Right cardiac atrium (tissue), 5 donors: ENCODE measurements around the gene ADD1. TPM values are rescaled to one million over a fixed set of nuclear protein-coding genes. Genes with fewer than 3 reads are reported as not detected.

Source experiments
- ATAC-seq, 2 donors: fragments of 200-7000 bp; cut with Tn5 transposase; one replicate each; pipeline versions ENCODE4 v1.8.0 to v1.9.1; 2020; ENCODE audit warnings: moderate library complexity in 2 of 2, mild to moderate bottlenecking in 1 of 2
- DNase-seq, 3 donors: peaks; one replicate each; pipeline ENCODE4 v3.0.0-alpha.2; 2020
- H3K27ac ChIP-seq: one replicate; pipeline ENCODE4 v1.5.1; 2013; ENCODE audit warnings: mild to moderate bottlenecking, low read length, control low read depth, moderate library complexity
- H3K27me3 ChIP-seq: one replicate; pipeline ENCODE4 v1.6.1; 2013; ENCODE audit not compliant: control insufficient read depth, insufficient read depth
- H3K4me1 ChIP-seq: one replicate; pipeline ENCODE4 v1.6.1; 2013; ENCODE audit warnings: low read length; ENCODE audit not compliant: control insufficient read depth, insufficient read depth
- H3K4me3 ChIP-seq: one replicate; pipeline ENCODE4 v1.5.1; 2013; ENCODE audit warnings: low read length, control low read depth
- H3K9me3 ChIP-seq: one replicate; pipeline ENCODE4 v1.6.1; 2013; ENCODE audit warnings: low read length; ENCODE audit not compliant: control insufficient read depth
- WGBS: extraction: QIAGEN DNeasy Blood & Tissue Kit; methylation state at CpG from one replicate; pipeline ENCODE4 v1.1.7; 2013; 5-methylcytosine and 5-hydroxymethylcytosine counted together
- intact Hi-C, 4 donors: fragments of 100-400 bp; cut with DNase I; formaldehyde crosslinking; loops; one replicate each; pipeline versions ENCODE4 v1.11.0 to v1.14.0; 2022 to 2023
- polyA plus RNA-seq: library from polyadenylated mRNA; stranded (reverse); fragments of 200-250 nt; gene quantifications from one replicate; pipeline ENCODE4 v1.2.3, GENCODE V29; 2013
- total RNA-seq, 4 donors: library from RNA; stranded (reverse); fragmentation: NEBNext Ultra II Directional; extraction: Animal tissue kit (Norgen Biotek cat#: 25700); gene quantifications; one replicate each; pipeline ENCODE4 v1.2.1, GENCODE V29; 2021
- donor health status: healthy with polysubstance abuse.
- donor health status: DM: no; HTN: yes; CAD: no.
- donor health status: DM: no; HTN: no; CAD: no.
- donor health status: DM: no; HTN: yes; CAD: no; lungs with severe emphysema.
- donor health status: DM: yes; HTN: yes; CAD: no.

ADD1 gene
- total and polyA plus RNA-seq, 5 donors, result 207 to 256 (median 218) TPM

DNA sequence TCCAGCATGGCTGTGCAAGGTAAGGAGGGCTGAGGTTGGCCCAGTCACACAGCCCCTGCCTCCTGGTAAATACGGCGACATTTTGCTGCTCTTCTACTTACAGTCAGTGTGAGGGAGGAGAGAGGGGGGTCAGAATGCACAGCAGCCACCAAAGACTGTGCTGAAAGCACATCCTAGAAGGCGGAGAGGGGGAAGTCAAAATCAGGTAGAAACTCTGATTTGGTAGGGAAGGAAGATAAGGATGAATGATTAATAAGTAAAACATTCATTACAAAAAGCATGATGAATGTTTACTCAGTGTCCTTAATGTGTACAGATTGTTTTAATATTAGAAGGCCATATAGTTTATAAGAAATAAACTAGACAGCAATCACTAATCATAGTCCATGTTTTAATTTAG is 57.5 kb downstream of the ADD1 start:
- no peaks in the 10 kb centered on the region for H3K4me1 ChIP-seq
- no peak overlapping the region for H3K27ac ChIP-seq
- H3K9me3 ChIP-seq, result no peaks in the 10 kb centered on the region
- DNase-seq (no peak), ATAC-seq (no peak)
- 96% methylated on average over 3 of the region's 3 CpGs for WGBS
- H3K4me3 ChIP-seq, result no peak overlapping the region
- intact Hi-C loops, result no loop called here
- H3K27me3 ChIP-seq, result no peaks in the 10 kb centered on the region

DNA sequence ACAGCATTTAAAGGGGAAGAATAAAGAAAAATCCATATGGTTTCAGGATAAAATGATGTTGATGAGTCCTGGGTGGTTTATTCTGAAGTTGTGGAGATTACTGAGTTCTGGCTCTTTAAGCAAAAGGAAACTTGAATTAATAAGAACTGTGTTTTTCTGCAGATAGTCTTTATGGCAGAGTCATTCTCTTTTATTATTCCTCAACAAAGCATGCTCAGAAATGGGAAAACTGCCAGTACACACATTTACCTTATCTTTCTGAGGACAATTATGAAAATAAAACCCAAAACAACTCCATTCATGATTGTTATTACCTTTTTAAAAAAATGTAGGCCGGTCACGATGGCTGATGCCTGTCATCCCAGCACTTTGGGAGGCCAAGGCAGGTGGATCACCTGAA is 58.5 kb downstream of the ADD1 start:
- intact Hi-C loops, result no loop called here
- H3K9me3 ChIP-seq, result no peaks in the 10 kb centered on the region
- DNase-seq (no peak), ATAC-seq (no peak)
- no peaks in the 10 kb centered on the region for H3K27me3 ChIP-seq
- H3K4me3 ChIP-seq, result no peak overlapping the region
- WGBS, result 84% methylated on average over 2 of the region's 2 CpGs
- no peaks in the 10 kb centered on the region for H3K4me1 ChIP-seq
- H3K27ac ChIP-seq, result no peak overlapping the region

DNA sequence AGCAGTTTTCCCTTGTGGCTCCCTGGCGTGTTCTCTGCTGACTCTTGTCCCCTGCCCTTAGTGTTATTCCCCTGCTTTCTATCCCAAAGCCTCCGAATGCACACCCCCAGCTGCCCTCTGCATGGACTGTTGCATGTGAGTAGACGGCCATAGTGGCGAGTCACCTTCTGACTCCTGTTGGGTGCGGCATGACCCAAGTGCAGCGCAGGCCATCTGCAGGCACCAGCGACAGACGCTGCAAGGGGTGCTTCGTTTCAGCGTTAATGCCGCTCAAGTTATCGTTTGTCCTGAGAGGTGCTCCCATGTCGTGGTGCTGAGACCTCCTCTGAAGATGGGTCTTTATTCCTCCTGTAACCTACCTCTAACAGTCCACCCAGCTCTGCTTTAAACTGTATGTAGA is 61.9 kb downstream of the ADD1 start:
- ATAC-seq (no peak), DNase-seq (no peak)
- Histone ChIP-seq H3K4me3 (no peak overlapping the region), H3K9me3 (no peaks in the 10 kb centered on the region), H3K4me1 (no peaks in the 10 kb centered on the region), H3K27me3 (no peaks in the 10 kb centered on the region), H3K27ac (no peak overlapping the region)
- intact Hi-C loops, result no loop called here
- WGBS, result 91% methylated on average over 13 of the region's 13 CpGs

DNA sequence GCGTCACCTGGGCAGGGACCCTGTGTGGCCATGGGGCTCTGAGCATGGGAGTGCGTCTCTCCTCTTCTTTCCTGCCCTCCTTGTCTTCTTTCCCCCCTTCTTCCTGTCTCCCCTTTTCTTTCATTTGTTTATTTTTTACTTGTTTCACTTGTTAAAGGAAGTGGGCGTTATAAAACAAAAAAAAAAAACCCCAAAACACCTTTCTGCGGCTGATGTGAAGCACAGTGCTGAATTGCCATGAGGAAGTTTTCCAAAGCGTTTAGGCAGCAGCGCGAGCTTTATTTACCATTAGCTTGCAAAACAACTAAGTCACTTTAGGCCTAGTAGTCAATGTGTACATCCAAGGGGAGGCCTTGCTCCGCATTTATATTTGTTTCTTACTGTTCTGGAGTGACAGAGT is 62.6 kb downstream of the ADD1 start:
- ATAC-seq (no peak), DNase-seq (no peak)
- no peaks in the 10 kb centered on the region for H3K4me1 ChIP-seq
- no peaks in the 10 kb centered on the region for H3K9me3 ChIP-seq
- no peak overlapping the region for H3K27ac ChIP-seq
- 79% methylated on average over 8 of the region's 8 CpGs for WGBS
- intact Hi-C loops, result no loop called here
- H3K4me3 ChIP-seq, result no peak overlapping the region
- no peaks in the 10 kb centered on the region for H3K27me3 ChIP-seq

DNA sequence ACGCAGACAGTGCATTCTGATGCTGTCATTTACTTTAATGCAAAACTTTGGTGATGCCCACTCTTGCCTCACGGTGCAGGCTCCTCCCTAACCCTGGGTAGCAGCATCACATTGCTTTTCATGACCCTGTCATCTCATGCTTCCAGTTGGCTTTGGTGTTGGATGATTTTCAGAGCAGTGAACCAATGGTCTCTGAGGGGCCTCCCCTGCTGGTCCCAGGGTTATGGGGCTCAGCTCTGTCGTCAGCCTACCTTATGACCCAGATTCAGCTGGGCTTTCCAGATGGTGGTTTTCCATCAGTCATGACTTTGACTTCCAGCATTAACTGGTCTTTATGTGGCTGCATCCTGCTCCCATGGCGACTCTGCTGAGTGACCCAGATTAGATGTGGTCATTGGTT is 63.6 kb downstream of the ADD1 start:
- DNase-seq (no peak), ATAC-seq (no peak)
- no peak overlapping the region for H3K27ac ChIP-seq
- intact Hi-C loops, result no loop called here
- WGBS, result 80% methylated on average over 4 of the region's 4 CpGs
- no peaks in the 10 kb centered on the region for H3K9me3 ChIP-seq
- H3K27me3 ChIP-seq, result no peaks in the 10 kb centered on the region
- no peak overlapping the region for H3K4me3 ChIP-seq
- peaks cover 3% of the 10 kb centered on the region for H3K4me1 ChIP-seq

DNA sequence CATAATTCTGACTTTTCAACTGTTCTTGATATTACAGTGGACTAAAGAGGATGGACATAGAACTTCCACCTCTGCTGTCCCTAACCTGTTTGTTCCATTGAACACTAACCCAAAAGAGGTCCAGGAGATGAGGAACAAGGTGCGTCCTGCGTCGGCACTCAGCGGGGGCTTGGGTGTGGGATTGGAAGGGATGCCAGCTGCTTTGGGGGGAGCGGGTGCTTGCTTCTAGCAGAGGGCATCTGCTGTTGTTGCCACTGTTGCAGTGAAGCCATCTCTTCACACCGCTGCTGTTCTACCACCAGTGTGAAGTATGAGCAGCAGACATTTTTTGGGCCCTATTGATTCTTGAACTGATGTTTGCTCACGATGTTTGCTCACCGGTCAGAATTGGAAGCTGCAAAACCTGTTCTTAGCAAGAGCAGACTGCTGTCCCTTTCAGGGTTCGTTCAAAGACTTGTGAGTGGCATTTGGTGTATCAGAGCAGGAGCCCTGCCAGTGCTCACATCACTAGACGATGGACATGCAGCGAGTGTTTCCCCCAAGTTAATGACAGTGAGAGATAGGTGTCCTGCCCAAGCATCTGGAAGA is 64.2 kb downstream of the ADD1 start:
- DNase-seq (no peak), ATAC-seq (no peak)
- Histone ChIP-seq H3K27ac (no peak overlapping the region), H3K27me3 (no peaks in the 10 kb centered on the region), H3K4me3 (no peak overlapping the region), H3K4me1 (peaks cover 3% of the 10 kb centered on the region), H3K9me3 (no peaks in the 10 kb centered on the region)
- 92% methylated on average over 11 of the region's 11 CpGs for WGBS
- intact Hi-C loops, result no loop called here

DNA sequence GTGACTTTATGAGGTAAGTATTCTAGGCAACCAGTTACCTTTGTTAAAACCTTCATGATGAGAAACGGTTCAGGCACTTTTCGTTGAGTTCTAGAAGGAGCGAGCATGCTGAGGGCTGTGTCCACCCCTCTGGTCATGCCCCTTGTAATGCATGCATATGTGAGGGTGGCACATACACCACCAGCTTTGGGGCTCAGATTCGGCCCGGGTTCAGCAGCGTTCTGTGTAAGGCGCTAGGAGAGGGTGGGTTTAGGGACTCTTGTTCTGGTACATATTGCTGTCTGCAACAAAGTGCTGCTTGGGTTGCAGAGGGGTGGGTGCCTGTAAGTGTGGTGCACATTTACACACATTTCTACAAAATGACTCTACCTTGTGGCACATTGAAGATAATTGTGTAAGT is 65.0 kb downstream of the ADD1 start:
- no peak overlapping the region for H3K27ac ChIP-seq
- no peaks in the 10 kb centered on the region for H3K9me3 ChIP-seq
- DNase-seq (no peak), ATAC-seq (no peak)
- 88% methylated on average over 7 of the region's 7 CpGs for WGBS
- no peaks in the 10 kb centered on the region for H3K27me3 ChIP-seq
- H3K4me3 ChIP-seq, result no peak overlapping the region
- peaks cover 6% of the 10 kb centered on the region for H3K4me1 ChIP-seq
- intact Hi-C loops, result no loop called here

DNA sequence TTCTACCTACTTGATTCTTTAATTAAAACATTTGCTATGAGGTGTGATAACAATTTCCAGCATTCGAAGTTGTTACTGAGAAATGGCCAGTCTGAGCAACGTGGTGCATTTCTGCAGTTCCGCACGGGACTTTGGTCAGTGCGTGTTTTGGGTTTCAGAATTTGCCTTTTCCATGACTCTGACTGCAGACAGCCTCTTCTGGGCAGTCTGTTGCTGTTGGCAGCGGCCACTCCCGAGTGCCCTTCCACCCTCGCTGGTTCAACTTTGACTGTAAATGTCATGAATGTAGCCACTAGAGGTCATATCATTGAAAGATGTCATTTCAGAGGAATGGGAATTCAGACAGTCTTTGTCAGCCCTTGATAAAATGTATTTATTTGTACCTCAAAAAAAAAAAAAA is 65.9 kb downstream of the ADD1 start:
- intact Hi-C loops, result no loop called here
- ATAC-seq (no peak), DNase-seq (no peak)

DNA sequence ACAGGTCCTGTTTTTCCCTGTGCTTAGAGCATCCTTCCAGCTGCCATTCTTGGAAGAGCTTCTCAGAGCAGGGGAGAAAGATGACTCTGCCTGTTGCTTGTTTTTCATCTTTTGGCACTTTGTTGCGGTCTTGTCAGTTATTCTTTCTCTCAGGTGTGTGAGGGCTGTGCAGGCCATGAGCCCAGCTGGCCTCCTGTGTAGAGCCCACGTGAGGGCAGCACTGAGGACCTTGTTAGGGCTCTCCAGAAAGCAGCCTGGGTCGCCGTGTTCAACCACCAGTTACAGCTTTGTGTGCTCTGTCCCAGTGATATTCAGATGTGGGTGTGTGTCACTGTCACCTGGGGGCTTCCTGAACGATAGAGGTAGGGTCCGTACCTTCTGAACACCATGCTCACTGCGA is 66.8 kb downstream of the ADD1 start:
- ATAC-seq (no peak), DNase-seq (no peak)
- Histone ChIP-seq H3K4me1 (peaks cover 6% of the 10 kb centered on the region), H3K4me3 (no peak overlapping the region), H3K27me3 (no peaks in the 10 kb centered on the region), H3K9me3 (no peaks in the 10 kb centered on the region), H3K27ac (no peak overlapping the region)
- WGBS, result 81% methylated on average over 7 of the region's 7 CpGs
- intact Hi-C loops, result no loop called here

More for the DNA sequence above, 65.9 kb downstream of the ADD1 start:
- no peaks in the 10 kb centered on the region for H3K27me3 ChIP-seq
- H3K27ac ChIP-seq, result no peak overlapping the region
- WGBS, result 77% methylated on average over 8 of the region's 8 CpGs
- no peaks in the 10 kb centered on the region for H3K9me3 ChIP-seq
- H3K4me3 ChIP-seq, result no peak overlapping the region
- H3K4me1 ChIP-seq, result peaks cover 6% of the 10 kb centered on the region

DNA sequence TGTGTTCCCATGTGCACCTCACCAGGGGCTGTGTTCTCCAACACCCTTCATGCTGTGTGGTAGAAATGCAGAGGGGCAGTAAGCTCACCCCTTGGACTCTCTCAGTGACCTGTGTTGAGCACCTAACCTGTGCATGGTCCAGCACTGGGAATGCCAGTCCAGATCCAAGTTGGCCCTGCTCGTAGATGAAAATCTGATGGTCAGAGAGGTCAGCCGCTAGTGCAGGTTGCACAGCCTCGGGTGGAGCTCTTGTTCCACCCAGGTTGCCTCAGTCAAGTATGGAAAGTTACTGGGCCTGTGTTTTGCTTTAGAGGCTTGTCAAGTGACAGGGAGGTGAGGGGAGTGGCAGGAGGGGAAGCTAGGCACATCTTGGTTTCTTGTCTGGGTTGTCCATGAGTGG is 68.2 kb downstream of the ADD1 start:
- no peak for DNase-seq
- Histone ChIP-seq H3K4me1 (peaks cover 6% of the 10 kb centered on the region), H3K27me3 (no peaks in the 10 kb centered on the region), H3K9me3 (no peaks in the 10 kb centered on the region), H3K4me3 (no peak overlapping the region), H3K27ac (no peak overlapping the region)
- intact Hi-C loops, result no loop called here
- 86% methylated on average over 3 of the region's 3 CpGs for WGBS
- ATAC-seq, result no peak

DNA sequence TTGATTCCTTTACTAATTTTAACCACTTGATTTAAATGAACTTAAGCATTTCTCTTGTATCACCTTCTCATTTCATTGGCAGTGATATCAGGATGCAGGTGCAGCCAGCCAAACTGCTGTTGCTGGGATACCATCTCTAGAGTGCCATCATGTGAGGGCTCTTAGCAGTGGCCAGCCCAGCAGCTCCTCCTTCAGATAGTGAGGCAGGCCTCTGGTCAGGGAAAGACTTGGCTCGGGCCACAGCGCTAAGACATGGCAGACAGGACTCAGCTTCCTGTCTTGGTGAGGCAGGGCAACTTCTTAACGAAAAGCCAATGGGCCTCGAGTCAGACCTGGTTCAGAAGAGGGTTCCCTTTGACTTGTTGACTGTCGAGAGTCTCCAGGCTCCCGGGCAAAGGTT is 69.5 kb downstream of the ADD1 start:
- DNase-seq (peak in 1 of 3 donors; percentile 16), ATAC-seq (peak; percentile 66 to 74)
- intact Hi-C loops, result no loop called here

More for the DNA sequence above, 69.5 kb downstream of the ADD1 start:
- Histone ChIP-seq H3K4me1 (peaks cover 6% of the 10 kb centered on the region), H3K27me3 (no peaks in the 10 kb centered on the region), H3K27ac (no peak overlapping the region), H3K9me3 (no peaks in the 10 kb centered on the region), H3K4me3 (no peak overlapping the region)
- 75% methylated on average over 6 of the region's 6 CpGs for WGBS
